ENCODE data around the gene GCAT. TPM values are rescaled to one million over a fixed set of nuclear protein-coding genes. Genes with fewer than 3 reads are reported as not detected.

GCAT gene
- total and polyA plus RNA-seq, 2 of the 13 experiments (the other 11 are each of a cell fraction or from before 2014, with no cell fraction given): 28.0 to 50.3 TPM

DNA sequence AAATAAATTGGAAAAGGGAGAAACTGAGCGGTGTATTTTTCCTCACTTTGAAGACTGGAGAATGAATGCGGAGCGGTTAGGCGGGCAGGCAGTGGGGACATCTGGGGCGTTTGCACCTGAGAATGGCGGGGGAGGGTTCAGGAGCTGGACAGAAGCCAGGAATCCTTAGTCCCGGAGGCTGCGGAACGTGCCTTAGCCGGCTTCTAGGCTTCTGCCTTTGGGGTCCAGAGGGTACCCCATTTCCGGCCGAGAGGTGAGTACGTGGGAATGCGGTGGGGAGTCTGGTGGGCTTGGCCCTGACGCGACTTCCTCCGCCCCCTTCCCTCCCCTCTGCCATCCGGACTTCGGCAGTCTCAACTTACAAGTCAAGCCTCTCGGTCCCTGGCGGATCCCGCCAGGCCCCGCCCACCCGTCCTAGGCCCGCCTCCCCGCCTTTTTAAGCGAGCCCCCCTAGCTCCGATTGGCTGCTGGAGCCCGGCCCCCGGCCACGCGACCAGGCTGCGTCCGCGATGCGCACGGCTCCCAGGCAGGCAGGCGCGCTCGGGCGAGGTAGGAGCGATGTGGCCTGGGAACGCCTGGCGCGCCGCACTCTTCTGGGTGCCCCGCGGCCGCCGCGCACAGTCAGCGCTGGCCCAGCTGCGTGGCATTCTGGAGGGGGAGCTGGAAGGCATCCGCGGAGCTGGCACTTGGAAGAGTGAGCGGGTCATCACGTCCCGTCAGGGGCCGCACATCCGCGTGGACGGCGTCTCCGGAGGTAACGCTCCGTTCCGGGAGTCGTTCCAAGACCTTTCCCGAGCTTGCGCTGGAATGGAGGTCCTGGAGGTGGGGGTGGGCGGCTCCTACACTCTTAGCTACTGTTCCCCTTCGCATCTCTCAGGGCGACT, at the start of gene GCAT (continued):
- TF ChIP-seq, protein P1, sequence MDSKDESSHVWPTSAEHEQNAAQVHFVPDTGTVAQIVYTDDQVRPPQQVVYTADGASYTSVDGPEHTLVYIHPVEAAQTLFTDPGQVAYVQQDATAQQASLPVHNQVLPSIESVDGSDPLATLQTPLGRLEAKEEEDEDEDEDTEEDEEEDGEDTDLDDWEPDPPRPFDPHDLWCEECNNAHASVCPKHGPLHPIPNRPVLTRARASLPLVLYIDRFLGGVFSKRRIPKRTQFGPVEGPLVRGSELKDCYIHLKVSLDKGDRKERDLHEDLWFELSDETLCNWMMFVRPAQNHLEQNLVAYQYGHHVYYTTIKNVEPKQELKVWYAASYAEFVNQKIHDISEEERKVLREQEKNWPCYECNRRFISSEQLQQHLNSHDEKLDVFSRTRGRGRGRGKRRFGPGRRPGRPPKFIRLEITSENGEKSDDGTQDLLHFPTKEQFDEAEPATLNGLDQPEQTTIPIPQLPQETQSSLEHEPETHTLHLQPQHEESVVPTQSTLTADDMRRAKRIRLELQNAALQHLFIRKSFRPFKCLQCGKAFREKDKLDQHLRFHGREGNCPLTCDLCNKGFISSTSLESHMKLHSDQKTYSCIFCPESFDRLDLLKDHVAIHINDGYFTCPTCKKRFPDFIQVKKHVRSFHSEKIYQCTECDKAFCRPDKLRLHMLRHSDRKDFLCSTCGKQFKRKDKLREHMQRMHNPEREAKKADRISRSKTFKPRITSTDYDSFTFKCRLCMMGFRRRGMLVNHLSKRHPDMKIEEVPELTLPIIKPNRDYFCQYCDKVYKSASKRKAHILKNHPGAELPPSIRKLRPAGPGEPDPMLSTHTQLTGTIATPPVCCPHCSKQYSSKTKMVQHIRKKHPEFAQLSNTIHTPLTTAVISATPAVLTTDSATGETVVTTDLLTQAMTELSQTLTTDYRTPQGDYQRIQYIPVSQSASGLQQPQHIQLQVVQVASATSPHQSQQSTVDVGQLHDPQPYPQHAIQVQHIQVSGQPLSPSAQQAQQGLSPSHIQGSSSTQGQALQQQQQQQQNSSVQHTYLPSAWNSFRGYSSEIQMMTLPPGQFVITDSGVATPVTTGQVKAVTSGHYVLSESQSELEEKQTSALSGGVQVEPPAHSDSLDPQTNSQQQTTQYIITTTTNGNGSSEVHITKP (CRISPR knock-in tag; IDR thresholded peaks at IDR 0.05; ENCODE audit: low read depth): peak; percentile 74; the same call in 1 of the 2 replicates
- peak; percentile 46; the same call in 1 of the 2 replicates for TF ChIP-seq BORCS8-MEF2B (CRISPR knock-in tag; IDR thresholded peaks at IDR 0.05)
- TF ChIP-seq, protein P2, sequence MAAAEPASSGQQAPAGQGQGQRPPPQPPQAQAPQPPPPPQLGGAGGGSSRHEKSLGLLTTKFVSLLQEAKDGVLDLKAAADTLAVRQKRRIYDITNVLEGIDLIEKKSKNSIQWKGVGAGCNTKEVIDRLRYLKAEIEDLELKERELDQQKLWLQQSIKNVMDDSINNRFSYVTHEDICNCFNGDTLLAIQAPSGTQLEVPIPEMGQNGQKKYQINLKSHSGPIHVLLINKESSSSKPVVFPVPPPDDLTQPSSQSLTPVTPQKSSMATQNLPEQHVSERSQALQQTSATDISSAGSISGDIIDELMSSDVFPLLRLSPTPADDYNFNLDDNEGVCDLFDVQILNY (CRISPR knock-in tag; conservative IDR thresholded peaks at IDR 0.05): no peak
- TF ChIP-seq ZNF703 (CRISPR knock-in tag; IDR thresholded peaks at IDR 0.05; ENCODE audit: borderline replicate concordance): no peak
- TF ChIP-seq, protein P3, sequence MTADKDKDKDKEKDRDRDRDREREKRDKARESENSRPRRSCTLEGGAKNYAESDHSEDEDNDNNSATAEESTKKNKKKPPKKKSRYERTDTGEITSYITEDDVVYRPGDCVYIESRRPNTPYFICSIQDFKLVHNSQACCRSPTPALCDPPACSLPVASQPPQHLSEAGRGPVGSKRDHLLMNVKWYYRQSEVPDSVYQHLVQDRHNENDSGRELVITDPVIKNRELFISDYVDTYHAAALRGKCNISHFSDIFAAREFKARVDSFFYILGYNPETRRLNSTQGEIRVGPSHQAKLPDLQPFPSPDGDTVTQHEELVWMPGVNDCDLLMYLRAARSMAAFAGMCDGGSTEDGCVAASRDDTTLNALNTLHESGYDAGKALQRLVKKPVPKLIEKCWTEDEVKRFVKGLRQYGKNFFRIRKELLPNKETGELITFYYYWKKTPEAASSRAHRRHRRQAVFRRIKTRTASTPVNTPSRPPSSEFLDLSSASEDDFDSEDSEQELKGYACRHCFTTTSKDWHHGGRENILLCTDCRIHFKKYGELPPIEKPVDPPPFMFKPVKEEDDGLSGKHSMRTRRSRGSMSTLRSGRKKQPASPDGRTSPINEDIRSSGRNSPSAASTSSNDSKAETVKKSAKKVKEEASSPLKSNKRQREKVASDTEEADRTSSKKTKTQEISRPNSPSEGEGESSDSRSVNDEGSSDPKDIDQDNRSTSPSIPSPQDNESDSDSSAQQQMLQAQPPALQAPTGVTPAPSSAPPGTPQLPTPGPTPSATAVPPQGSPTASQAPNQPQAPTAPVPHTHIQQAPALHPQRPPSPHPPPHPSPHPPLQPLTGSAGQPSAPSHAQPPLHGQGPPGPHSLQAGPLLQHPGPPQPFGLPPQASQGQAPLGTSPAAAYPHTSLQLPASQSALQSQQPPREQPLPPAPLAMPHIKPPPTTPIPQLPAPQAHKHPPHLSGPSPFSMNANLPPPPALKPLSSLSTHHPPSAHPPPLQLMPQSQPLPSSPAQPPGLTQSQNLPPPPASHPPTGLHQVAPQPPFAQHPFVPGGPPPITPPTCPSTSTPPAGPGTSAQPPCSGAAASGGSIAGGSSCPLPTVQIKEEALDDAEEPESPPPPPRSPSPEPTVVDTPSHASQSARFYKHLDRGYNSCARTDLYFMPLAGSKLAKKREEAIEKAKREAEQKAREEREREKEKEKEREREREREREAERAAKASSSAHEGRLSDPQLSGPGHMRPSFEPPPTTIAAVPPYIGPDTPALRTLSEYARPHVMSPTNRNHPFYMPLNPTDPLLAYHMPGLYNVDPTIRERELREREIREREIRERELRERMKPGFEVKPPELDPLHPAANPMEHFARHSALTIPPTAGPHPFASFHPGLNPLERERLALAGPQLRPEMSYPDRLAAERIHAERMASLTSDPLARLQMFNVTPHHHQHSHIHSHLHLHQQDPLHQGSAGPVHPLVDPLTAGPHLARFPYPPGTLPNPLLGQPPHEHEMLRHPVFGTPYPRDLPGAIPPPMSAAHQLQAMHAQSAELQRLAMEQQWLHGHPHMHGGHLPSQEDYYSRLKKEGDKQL (CRISPR knock-in tag; IDR thresholded peaks at IDR 0.05; ENCODE audit: low read depth): no peak
- TF ChIP-seq SATB2 (CRISPR knock-in tag; IDR thresholded peaks at IDR 0.05): no peak; the same call in 1 of the 2 replicates
- TF ChIP-seq ZNF12 (CRISPR knock-in tag; IDR thresholded peaks at IDR 0.05): no peak
- TF ChIP-seq MAFF (IDR thresholded peaks at IDR 0.05; ENCODE audit: low read depth, low read length): no peak
- no peak for TF ChIP-seq ZSCAN29 (CRISPR knock-in tag; conservative IDR thresholded peaks at IDR 0.05)
- TF ChIP-seq, protein P4, sequence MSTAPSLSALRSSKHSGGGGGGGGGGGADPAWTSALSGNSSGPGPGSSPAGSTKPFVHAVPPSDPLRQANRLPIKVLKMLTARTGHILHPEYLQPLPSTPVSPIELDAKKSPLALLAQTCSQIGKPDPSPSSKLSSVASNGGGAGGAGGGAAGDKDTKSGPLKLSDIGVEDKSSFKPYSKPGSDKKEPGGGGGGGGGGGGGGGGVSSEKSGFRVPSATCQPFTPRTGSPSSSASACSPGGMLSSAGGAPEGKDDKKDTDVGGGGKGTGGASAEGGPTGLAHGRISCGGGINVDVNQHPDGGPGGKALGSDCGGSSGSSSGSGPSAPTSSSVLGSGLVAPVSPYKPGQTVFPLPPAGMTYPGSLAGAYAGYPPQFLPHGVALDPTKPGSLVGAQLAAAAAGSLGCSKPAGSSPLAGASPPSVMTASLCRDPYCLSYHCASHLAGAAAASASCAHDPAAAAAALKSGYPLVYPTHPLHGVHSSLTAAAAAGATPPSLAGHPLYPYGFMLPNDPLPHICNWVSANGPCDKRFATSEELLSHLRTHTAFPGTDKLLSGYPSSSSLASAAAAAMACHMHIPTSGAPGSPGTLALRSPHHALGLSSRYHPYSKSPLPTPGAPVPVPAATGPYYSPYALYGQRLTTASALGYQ (CRISPR knock-in tag; IDR thresholded peaks at IDR 0.05): no peak; the same call in 1 of the 2 replicates
- TF ChIP-seq ZBTB34 (CRISPR knock-in tag; IDR thresholded peaks at IDR 0.05): no peak
- TF ChIP-seq, protein P5, sequence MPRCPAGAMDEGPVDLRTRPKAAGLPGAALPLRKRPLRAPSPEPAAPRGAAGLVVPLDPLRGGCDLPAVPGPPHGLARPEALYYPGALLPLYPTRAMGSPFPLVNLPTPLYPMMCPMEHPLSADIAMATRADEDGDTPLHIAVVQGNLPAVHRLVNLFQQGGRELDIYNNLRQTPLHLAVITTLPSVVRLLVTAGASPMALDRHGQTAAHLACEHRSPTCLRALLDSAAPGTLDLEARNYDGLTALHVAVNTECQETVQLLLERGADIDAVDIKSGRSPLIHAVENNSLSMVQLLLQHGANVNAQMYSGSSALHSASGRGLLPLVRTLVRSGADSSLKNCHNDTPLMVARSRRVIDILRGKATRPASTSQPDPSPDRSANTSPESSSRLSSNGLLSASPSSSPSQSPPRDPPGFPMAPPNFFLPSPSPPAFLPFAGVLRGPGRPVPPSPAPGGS (CRISPR knock-in tag; IDR thresholded peaks at IDR 0.05): peak; percentile 89; the same call in 1 of the 2 replicates
